ENCODE measurements around the gene SH3GLB1. TPM values are rescaled to one million over a fixed set of nuclear protein-coding genes. Genes with fewer than 3 reads are reported as not detected.

The SH3GLB1 gene
- total and polyA plus RNA-seq, 2 experiments from 2014 or later = 41.5 to 57.4 TPM

DNA sequence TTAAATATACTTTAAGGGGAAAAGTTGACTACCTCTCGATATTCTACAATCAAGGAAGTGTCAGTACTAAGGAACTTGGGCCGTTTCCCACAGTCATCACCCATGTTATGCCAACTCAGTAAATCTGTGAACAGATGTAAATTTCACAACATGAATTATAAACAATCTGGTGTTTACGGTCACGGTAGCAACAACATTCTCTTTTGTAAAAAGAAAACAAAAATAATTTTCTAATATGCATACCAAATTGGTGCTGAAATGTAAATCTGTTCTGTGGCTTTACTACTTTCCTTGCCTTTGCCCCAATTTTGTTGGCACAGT, 1.2 kb downstream of the SH3GLB1 start:
- Histone ChIP-seq H3K27ac (peak overlapping the region; percentile 94), H3K4me1 (ENCODE audit: low read depth) (peaks cover 25% of the 10 kb centered on the region), H3K36me3 (no peaks in the 10 kb centered on the region), H3K4me3 (peak overlapping the region; percentile 72), H3K27me3 (no peaks in the 10 kb centered on the region), H3K9me3 (ENCODE audit: low read depth) (no peaks in the 10 kb centered on the region)
- TF ChIP-seq, protein P1, sequence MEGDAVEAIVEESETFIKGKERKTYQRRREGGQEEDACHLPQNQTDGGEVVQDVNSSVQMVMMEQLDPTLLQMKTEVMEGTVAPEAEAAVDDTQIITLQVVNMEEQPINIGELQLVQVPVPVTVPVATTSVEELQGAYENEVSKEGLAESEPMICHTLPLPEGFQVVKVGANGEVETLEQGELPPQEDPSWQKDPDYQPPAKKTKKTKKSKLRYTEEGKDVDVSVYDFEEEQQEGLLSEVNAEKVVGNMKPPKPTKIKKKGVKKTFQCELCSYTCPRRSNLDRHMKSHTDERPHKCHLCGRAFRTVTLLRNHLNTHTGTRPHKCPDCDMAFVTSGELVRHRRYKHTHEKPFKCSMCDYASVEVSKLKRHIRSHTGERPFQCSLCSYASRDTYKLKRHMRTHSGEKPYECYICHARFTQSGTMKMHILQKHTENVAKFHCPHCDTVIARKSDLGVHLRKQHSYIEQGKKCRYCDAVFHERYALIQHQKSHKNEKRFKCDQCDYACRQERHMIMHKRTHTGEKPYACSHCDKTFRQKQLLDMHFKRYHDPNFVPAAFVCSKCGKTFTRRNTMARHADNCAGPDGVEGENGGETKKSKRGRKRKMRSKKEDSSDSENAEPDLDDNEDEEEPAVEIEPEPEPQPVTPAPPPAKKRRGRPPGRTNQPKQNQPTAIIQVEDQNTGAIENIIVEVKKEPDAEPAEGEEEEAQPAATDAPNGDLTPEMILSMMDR (IDR thresholded peaks at IDR 0.05; ENCODE audit: low read depth, low read length) = no peak
- peak; percentile 2 to 31 for DNase-seq (ENCODE audit: low read depth in 1 of 2, low spot score in 1 of 2)

DNA sequence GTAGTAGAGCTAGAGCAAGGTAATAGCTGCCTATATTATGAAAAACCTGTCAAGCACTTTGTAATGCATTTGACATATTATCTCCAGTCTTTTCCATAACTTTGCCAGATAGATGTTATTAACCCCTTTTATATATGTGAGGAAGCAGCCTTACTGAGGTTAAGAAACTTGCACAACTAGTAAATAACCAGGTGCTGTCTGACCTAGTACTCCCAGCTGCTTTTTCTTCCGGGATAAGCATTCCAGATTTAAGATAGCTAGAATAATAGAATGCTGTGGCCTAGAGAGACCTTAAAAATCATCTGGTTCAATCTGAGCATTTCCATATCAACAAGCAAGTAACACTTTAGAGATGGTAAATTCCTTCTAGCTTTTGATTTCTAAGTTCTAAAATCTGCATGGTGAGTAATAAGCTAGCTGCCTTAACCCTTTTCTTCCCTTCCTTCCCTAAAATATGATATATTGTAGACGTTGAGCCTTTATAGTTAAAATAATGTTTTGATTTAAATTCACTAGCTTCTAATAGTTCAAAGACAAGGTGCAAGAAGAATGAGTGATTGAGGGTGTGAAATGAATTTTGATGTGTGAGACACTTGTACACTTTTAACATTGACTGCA, 1.8 kb downstream of the SH3GLB1 start:
- peaks cover 29% of the 10 kb centered on the region for H3K4me1 ChIP-seq (ENCODE audit: low read depth)
- no peaks in the 10 kb centered on the region for H3K27me3 ChIP-seq
- H3K9me3 ChIP-seq (ENCODE audit: low read depth) = no peaks in the 10 kb centered on the region
- DNase-seq (ENCODE audit: low read depth in 1 of 2, low spot score in 1 of 2) = no peak
- H3K27ac ChIP-seq = peak overlapping the region; percentile 94
- H3K4me3 ChIP-seq = peak overlapping the region; percentile 72
- TF ChIP-seq, protein P1 (IDR thresholded peaks at IDR 0.05; ENCODE audit: low read depth, low read length) = no peak
- H3K36me3 ChIP-seq = no peaks in the 10 kb centered on the region

DNA sequence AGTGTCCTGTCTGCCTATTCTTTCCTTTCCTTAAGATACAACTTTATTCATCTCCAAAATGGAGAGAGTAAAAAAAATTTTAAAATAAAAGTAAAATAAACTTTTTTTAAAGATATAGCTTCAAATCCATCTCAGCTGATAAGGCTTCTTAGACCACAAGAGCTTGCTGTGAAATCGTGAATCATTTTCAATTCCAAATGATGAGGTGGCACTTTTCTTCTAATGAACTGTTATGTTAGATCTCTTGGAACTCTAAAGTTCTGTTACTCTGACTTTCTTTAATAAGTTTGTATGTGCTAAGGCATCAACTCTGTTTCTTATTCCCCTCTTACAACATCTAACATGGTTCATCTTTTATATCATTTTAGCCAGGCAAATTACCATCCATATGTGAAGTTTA, 4.5 kb downstream of the SH3GLB1 start:
- Histone ChIP-seq H3K4me3 (no peak overlapping the region), H3K36me3 (no peaks in the 10 kb centered on the region), H3K9me3 (ENCODE audit: low read depth) (no peaks in the 10 kb centered on the region), H3K27ac (no peak overlapping the region), H3K4me1 (ENCODE audit: low read depth) (peaks cover 53% of the 10 kb centered on the region), H3K27me3 (no peaks in the 10 kb centered on the region)
- peak in 1 of 2 donors; percentile 45 for DNase-seq (ENCODE audit: low read depth in 1 of 2, low spot score in 1 of 2)
- TF ChIP-seq, protein P1 (IDR thresholded peaks at IDR 0.05; ENCODE audit: low read depth, low read length) = no peak

DNA sequence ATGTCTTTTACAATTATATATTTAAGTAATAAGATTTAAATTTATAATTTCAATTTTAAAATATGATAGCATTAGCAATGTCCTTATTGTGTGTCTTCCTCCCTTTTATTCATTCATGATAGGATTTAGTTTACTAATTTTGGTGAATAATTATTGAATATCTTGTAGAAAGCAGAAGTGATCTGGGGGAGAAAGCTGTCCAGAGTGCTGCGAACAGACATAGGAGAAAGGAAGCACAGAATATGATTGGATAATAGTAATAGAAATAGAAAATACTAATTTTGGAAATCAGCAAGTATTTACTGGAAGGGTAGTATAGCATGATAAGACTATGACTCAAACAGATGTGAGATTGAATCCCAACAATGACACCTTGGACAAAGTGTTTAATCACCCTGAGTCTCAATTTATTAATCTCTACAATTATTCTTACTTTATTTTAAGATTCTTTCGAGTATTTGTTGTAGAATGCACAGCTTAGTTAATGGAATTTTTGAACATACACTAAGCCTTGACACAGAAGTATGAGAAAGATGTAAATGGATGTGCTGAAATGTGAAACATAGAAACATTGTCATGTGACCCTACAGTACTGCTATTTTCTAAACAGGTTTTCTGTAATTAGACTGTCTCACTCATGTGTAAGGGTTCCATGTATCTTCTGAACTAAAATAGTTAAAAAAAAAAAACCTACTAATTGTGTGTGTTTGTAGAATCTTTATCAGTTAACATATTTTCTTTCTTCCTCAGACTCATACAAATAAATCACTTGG, 7.9 kb downstream of the SH3GLB1 start:
- no peak for DNase-seq (ENCODE audit: low read depth in 1 of 2, low spot score in 1 of 2)
- H3K36me3 ChIP-seq = peaks cover 5% of the 10 kb centered on the region
- H3K4me3 ChIP-seq = no peak overlapping the region
- no peaks in the 10 kb centered on the region for H3K9me3 ChIP-seq (ENCODE audit: low read depth)
- peak overlapping the region; percentile 79 for H3K27ac ChIP-seq
- no peaks in the 10 kb centered on the region for H3K27me3 ChIP-seq
- TF ChIP-seq, protein P1 (IDR thresholded peaks at IDR 0.05; ENCODE audit: low read depth, low read length) = no peak
- peaks cover 63% of the 10 kb centered on the region for H3K4me1 ChIP-seq (ENCODE audit: low read depth)

DNA sequence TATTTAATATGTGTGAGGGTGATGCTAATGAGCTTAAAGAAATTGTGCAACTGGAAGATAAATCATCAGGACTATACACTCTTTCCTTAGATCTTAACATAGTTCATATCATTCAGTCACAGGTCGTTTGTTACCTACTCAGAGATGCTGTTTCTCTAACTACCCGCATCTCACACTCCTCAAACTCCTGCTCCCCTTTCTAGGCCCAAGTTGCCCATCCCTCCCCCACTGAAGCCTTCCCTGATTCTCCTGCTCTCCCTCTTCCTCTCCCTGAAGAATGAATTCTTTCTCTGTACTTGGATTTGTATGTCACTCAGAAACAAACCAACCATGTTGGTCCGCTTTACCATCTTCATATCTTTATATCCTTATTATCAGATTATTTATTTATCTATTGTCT, 9.1 kb downstream of the SH3GLB1 start:
- peaks cover 5% of the 10 kb centered on the region for H3K36me3 ChIP-seq
- H3K9me3 ChIP-seq (ENCODE audit: low read depth) = no peaks in the 10 kb centered on the region
- DNase-seq (ENCODE audit: low read depth in 1 of 2, low spot score in 1 of 2) = no peak
- TF ChIP-seq, protein P1 (IDR thresholded peaks at IDR 0.05; ENCODE audit: low read depth, low read length) = no peak
- no peaks in the 10 kb centered on the region for H3K27me3 ChIP-seq
- peaks cover 63% of the 10 kb centered on the region for H3K4me1 ChIP-seq (ENCODE audit: low read depth)
- peak overlapping the region; percentile 79 for H3K27ac ChIP-seq
- H3K4me3 ChIP-seq = no peak overlapping the region
